Activated T-cell treated with anti-CD3 and anti-CD28 coated beads, Interleukin-2, amount 50 U/mL, for 4 hours (primary cell): ENCODE results near the gene RNF138. TPM values are rescaled to one million over a fixed set of nuclear protein-coding genes. Genes with fewer than 3 reads are reported as not detected.
"Not testable (repeated sequence)": the region's sequence is repeated elsewhere in the genome, so short reads cannot be mapped to it uniquely, and the experiment has no call there.

Source experiments
- ATAC-seq, 2 donors: fragments of 200-7000 bp; cut with Tn5 transposase; one replicate each; pipeline ENCODE4 v1.10.0; 2021
- DNase-seq: peaks from one replicate; pipeline ENCODE4 v3.0.0-alpha.2; 2020
- H3K27me3 Mint-ChIP-seq: one replicate; pipeline ENCODE4 v1.8.0; 2021; ENCODE audit warnings: low read depth, mixed read lengths
- H3K36me3 Mint-ChIP-seq: one replicate; pipeline ENCODE4 v1.8.0; 2022; ENCODE audit warnings: mixed read lengths; ENCODE audit not compliant: insufficient read depth
- H3K4me1 Mint-ChIP-seq: one replicate; pipeline ENCODE4 v1.8.0; 2021; ENCODE audit warnings: low read depth, mixed read lengths
- H3K4me3 Mint-ChIP-seq: one replicate; pipeline ENCODE4 v1.8.0; 2021; ENCODE audit warnings: mild to moderate bottlenecking, moderate library complexity, mixed read lengths
- H3K9me3 Mint-ChIP-seq: one replicate; pipeline ENCODE4 v1.8.0; 2021; ENCODE audit warnings: mixed read lengths
- total RNA-seq, 3 donors: library from RNA; stranded (reverse); gene quantifications; one replicate each; pipeline ENCODE4 v1.2.1, GENCODE V29; 2021

Gene RNF138
- total RNA-seq, 3 donors from 2014 or later = 96.0 to 120 (median 104) TPM

DNA sequence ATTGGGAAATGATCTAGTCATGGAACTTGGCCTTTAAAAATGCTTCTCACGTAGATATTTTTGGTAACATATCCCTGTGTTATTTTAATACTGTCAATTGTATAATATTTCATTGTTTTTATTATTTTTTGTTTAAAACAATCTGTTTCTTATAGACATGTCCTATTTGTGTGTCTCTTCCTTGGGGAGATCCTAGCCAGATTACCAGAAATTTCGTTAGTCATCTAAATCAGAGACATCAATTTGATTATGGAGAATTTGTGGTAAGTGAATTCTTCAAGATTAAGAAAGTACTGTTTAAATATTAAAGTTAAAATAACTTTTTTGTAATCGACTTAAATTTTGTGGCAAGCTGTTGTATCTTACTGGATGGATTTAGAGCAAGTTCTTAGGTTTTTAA lies 34.9 kb downstream of the RNF138 start:
- no peaks in the 10 kb centered on the region for H3K4me1 Mint-ChIP-seq
- H3K4me3 Mint-ChIP-seq = no peak overlapping the region
- ATAC-seq (no peak), DNase-seq (no peak)
- peaks cover 24% of the 10 kb centered on the region for H3K36me3 Mint-ChIP-seq
- no peaks in the 10 kb centered on the region for H3K27me3 Mint-ChIP-seq
- no peaks in the 10 kb centered on the region for H3K9me3 Mint-ChIP-seq

DNA sequence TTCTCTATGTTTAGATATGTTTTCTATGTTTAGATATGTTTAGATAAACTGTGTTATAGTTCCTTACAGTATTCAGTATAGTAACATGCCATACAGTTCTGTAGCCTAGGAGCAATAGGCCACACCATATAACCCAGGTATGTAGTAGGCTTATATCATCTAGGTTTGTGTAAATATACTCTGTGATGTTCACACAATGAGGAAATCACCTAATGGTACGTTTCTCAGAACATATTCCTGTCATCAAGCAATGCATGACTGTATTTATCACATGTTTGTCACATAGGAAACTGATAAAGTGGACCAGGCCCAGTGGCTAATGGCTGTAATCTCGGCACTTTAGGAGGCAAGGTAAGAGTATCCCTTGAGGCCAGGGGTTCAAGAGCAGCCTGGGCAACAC lies 44.0 kb downstream of the RNF138 start:
- peaks cover 8% of the 10 kb centered on the region for H3K36me3 Mint-ChIP-seq
- peaks cover 4% of the 10 kb centered on the region for H3K4me1 Mint-ChIP-seq
- no peak for DNase-seq
- no peak overlapping the region for H3K4me3 Mint-ChIP-seq
- no peaks in the 10 kb centered on the region for H3K27me3 Mint-ChIP-seq
- no peak for ATAC-seq
- H3K9me3 Mint-ChIP-seq = no peaks in the 10 kb centered on the region

DNA sequence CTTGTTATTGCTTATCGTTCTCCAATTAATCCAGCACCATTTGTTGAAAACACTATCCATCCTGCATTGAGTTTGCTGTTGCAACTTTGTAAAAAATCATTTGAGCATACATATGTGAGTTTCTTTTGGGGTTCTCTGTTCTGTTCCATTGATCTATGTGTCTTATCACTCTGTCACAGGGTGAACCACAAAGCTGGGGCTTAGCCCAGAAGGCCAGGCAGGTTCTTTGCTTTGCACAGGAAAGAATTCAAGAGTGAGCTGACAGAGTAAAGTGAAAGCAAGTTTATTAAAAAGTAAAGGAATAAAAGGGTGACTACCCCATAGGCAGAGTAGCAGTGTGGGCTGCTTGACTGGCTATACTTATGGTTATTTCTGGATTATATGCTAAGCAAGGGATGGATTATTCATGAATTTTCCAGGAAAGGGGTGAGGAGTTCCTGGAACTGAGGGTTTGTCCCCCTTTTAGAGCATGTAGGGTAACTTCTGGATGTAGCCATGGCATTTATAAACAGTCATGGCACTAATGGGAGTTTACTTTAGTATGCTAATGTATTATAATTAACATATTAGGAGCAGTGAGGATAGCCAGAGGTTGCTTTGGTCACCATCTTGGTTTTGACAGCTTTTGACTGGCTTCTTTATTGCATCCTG lies 46.8 kb downstream of the RNF138 start:
- ATAC-seq = peak in 1 of 2 donors; percentile 43
- Mint-ChIP-seq H3K4me3 (no peak overlapping the region), H3K9me3 (no peaks in the 10 kb centered on the region), H3K27me3 (no peaks in the 10 kb centered on the region), H3K4me1 (peaks cover 4% of the 10 kb centered on the region), H3K36me3 (peaks cover 3% of the 10 kb centered on the region)
- DNase-seq = no peak

DNA sequence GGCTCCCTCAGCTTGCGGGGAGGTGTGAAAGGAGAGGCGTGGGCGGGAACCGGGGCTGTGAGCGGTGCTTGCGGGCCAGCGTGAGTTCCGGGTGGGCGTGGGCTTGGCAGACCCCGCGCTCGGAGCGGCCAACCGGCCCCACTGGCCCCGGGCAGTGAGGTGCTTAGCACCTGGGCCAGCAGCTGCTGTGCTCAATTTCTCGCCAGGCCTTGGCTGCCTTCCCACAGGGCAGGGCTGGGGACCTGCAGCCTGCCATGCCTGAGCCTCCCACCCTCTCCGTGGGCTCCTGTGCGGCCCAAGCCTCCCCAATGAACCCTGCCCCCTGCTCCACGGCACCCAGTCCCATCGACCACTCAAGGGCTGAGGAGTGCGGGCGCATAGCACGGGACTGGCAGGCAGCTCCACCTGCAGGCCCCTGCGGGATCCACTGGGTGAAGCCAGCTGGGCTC lies 48.2 kb downstream of the RNF138 start:
- ATAC-seq (no peak), DNase-seq (no peak)
- peaks cover 3% of the 10 kb centered on the region for H3K36me3 Mint-ChIP-seq
- H3K4me3 Mint-ChIP-seq = no peak overlapping the region
- H3K9me3 Mint-ChIP-seq = no peaks in the 10 kb centered on the region
- H3K4me1 Mint-ChIP-seq = peaks cover 4% of the 10 kb centered on the region
- no peaks in the 10 kb centered on the region for H3K27me3 Mint-ChIP-seq

DNA sequence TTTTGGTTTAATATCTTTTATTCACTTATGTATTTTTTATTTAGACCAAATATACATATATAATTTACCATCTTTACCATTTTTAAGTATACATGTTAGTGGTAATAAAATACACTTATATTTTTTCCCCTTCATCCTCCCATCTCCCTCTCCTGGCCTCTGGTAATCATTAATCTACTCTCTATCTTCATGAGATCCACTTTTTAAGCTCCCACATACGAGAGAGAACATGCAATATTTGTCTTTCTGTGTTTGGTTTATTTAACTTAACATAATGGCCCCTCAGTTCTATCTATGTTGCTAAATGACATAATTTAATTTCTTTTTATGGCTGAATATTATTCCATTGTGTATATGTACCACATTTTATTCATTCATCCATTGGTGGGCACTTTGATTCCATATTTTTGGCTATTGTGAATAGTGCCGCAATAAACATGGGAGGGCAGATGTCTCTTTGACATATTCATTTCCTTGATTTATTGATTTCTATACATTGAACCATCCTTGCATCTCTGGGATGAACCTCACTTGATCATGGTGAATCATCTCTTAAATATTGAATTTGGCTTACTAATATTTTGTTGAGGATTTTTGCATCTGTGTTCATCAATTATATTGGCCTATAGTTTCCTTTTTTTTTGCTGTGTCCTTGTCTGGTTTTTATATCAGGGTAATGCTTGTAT lies 56.7 kb downstream of the RNF138 start:
- no peak overlapping the region for H3K4me3 Mint-ChIP-seq
- DNase-seq (no peak), ATAC-seq (no peak)

DNA sequence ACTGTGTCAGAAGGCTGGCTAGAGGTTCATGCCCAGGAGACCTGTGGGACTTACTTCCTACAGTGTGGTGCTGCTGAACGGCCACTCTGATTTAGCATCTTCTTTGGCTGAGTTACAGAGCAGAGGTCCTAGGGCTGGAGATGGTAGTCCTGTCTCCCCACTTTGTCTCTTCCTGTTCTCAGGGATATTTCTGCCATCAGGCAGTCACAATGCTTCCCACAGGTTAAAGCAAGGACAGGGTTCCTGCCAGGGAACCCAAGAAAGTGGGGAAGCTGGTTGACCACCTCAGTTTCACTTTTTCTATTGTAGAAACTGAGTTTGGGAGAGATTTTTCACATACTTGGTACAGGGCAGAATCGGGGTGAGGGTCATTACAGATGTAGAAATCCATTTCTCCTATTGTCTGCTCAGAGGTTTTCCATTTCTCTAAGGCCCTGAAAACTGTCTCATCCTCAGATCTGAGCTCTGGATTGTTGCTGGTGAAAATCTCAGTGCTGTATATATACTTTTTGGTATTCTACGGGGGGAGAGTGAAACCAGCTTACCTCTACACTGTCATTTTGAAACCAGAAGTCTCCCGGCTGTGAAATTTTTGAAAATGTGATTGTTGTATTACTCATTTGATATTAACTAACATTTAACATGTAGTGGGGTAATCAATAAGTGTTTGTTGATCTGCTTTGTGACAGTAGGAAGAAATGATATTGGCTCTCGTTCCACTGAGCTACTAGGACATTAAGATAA lies 61.2 kb downstream of the RNF138 start:
- Mint-ChIP-seq H3K4me3 (no peak overlapping the region), H3K4me1 (peaks cover 4% of the 10 kb centered on the region), H3K27me3 (peaks cover 6% of the 10 kb centered on the region), H3K9me3 (no peaks in the 10 kb centered on the region), H3K36me3 (no peaks in the 10 kb centered on the region)
- no peak for ATAC-seq
- no peak for DNase-seq

More for the DNA sequence above, 56.7 kb downstream of the RNF138 start:
- H3K9me3 Mint-ChIP-seq = no peaks in the 10 kb centered on the region
- peaks cover 4% of the 10 kb centered on the region for H3K27me3 Mint-ChIP-seq
- no peaks in the 10 kb centered on the region for H3K36me3 Mint-ChIP-seq
- H3K4me1 Mint-ChIP-seq = peaks cover 3% of the 10 kb centered on the region

DNA sequence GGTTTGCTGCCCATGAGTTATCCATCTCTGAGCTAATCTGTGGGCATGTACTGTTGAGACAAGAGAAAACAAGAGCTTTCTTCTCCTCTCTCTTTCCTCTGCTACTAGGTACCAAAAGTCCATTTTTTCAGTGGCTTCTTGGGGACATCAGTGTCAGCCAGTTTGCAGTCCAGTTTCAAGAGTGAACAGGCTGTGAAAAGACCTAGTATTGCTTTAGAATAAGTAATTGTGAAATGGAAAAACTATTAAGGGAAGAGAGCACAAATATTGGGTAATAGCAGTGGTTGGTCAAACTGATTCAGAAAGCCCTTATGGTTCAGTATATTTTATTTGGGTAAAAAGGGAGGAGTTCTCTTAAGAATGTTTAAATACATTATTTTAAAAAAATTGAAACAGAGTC lies 65.2 kb downstream of the RNF138 start:
- Mint-ChIP-seq H3K4me3 (no peak overlapping the region), H3K4me1 (peaks cover 7% of the 10 kb centered on the region), H3K36me3 (no peaks in the 10 kb centered on the region), H3K9me3 (no peaks in the 10 kb centered on the region), H3K27me3 (peaks cover 4% of the 10 kb centered on the region)
- DNase-seq (no peak), ATAC-seq (no peak)

DNA sequence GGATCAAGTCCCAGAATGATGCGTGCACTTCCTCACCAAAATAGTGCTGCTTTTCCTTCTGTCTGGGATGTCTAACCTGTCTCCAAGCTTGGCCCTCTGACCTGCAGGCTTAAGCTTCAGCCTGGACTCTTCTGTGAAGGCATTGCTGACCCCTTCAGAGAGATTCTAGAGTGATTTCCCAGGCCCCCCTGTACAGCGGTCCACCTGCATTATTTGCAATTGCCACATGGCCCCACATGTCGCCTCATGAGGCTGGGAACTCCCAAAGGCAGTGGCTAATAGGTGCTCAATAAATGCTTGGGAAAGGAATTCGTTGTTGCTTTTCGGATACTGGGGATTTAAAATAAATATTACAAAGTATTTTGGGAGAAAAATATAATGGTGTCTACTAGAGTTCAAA lies 65.9 kb downstream of the RNF138 start:
- peaks cover 2% of the 10 kb centered on the region for H3K27me3 Mint-ChIP-seq
- DNase-seq (no peak), ATAC-seq (no peak)
- H3K4me3 Mint-ChIP-seq = no peak overlapping the region
- H3K4me1 Mint-ChIP-seq = peaks cover 7% of the 10 kb centered on the region
- H3K9me3 Mint-ChIP-seq = no peaks in the 10 kb centered on the region
- H3K36me3 Mint-ChIP-seq = no peaks in the 10 kb centered on the region

DNA sequence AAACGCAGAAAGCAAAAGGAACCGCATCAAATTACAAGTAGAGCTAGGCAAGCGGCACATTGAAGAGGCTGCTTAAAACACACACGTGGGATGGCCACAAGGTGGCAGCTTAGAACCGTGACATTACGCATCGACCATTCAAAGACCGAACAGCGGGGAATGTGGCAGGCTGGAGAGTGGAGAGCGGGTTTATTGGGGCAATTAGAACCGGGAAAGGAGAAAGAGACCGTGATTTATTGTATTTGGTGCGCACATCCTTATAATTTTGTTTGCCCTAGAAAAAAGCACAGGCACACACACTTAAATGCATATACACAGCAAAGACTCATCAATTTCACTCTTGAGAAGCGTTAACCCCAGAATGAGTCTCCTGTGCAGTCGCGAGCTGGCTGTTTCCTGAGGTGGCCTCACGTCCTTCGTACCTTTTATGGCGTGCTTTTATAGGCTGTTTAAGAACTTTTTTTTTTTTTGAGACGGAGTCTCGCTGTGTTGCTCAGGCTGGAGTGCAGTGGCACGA lies 66.5 kb downstream of the RNF138 start:
- peak; percentile 61 for DNase-seq
- peaks cover 2% of the 10 kb centered on the region for H3K27me3 Mint-ChIP-seq
- no peaks in the 10 kb centered on the region for H3K36me3 Mint-ChIP-seq
- peaks cover 5% of the 10 kb centered on the region for H3K4me1 Mint-ChIP-seq
- no peaks in the 10 kb centered on the region for H3K9me3 Mint-ChIP-seq
- H3K4me3 Mint-ChIP-seq = peak overlapping the region; percentile 66
- ATAC-seq = peak; percentile 90 to 93

DNA sequence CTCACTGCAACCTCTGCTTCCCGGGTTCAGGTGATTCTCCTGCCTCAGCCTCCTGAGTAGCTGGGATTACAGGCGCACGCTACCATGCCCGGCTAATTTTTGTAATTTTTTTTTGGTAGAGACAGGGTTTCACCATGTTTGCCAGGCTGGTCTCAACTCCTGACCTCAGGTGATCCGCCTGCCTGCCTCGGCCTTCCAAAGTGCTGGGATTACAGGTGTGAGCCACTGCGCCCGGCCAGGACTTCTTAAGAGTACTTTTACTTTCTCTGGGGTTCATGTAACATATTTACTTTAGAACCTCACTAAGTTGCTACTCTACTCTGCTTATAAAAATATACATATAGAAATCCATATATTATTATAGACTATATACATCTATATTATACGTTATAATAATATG lies 67.0 kb downstream of the RNF138 start:
- ATAC-seq, H3K4me1 Mint-ChIP-seq, H3K36me3 Mint-ChIP-seq, DNase-seq, H3K9me3 Mint-ChIP-seq, H3K4me3 Mint-ChIP-seq, H3K27me3 Mint-ChIP-seq: not testable (repeated sequence)

DNA sequence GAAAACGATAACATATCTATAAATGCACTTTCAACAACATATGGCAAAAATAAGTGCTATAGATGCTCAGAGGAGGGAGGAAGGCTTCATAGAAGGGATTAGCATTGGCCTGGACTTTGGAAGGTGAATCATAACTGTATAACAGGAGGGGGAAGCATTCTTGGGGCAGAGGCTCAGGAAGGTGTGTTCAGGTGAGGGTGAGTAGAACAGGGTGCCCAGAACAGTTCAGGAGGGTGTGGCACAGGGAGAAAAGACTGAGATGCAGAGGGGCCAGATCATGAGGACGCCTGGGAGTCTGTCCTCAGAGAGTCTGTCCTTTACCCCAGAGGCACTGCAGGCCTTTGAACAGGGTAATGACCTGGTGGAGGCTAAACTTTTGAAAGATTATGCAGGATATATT lies 68.9 kb downstream of the RNF138 start:
- DNase-seq (no peak), ATAC-seq (no peak)
- no peak overlapping the region for H3K4me3 Mint-ChIP-seq
- H3K27me3 Mint-ChIP-seq = no peaks in the 10 kb centered on the region
- peaks cover 4% of the 10 kb centered on the region for H3K4me1 Mint-ChIP-seq
- no peaks in the 10 kb centered on the region for H3K9me3 Mint-ChIP-seq
- H3K36me3 Mint-ChIP-seq = no peaks in the 10 kb centered on the region

DNA sequence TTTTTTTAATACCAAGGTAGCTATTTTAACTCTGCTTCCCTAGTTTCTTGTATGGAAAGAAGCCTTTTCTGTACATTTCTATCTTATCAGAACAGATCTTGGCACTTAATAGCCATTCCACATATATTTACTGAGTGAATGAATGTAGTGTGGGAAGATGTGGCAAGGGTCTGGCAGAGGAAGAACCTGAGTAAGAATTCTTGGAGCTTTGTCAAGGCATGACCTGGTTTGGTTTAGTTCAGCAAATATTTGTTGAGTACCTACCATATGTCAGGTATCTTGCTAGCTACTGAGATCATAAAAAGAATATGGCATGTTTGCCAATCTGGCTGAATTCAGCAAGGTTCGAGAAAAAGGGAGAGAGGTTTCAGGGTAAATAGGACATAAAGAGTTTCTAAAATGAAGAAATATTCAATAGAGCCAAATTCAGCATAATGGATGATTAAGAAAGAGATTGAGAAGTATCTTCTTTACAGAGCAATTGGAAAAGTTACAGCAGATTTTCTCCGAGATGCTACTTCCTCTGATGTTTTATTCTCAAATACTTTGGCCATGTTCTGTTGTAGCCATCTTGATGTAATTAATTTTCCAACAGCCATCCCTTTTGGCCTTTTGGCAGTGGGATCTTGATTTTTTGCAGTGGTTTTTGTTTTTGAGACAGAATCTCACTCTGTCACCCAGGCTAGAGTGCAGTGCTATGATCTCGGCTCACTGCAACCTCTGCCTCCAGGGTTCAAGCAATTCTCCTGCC lies 76.5 kb downstream of the RNF138 start:
- Mint-ChIP-seq H3K27me3 (peaks cover 6% of the 10 kb centered on the region), H3K4me1 (no peaks in the 10 kb centered on the region), H3K9me3 (no peaks in the 10 kb centered on the region), H3K4me3 (no peak overlapping the region), H3K36me3 (no peaks in the 10 kb centered on the region)
- ATAC-seq (no peak), DNase-seq (no peak)

DNA sequence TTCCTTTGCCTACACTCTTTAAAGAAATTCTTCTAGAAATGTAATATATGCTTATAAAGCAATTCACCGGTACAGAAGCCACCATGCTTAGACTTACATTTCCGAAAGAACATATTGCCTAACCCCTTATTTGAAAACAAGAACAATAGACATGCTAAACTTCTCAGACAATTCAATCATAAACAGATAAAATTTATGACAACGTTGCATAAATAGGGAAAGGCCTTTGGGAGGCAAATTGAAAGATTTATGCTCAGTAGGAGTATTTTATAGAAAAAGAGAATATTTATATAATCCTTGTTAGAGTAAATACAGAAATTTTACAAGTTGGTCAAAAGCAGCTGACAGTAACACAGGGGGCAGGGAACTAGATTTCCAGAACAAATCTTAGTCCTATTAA lies 82.0 kb downstream of the RNF138 start:
- DNase-seq (no peak), ATAC-seq (no peak)
- Mint-ChIP-seq H3K27me3 (peaks cover 3% of the 10 kb centered on the region), H3K36me3 (no peaks in the 10 kb centered on the region), H3K4me3 (no peak overlapping the region), H3K9me3 (no peaks in the 10 kb centered on the region), H3K4me1 (no peaks in the 10 kb centered on the region)

DNA sequence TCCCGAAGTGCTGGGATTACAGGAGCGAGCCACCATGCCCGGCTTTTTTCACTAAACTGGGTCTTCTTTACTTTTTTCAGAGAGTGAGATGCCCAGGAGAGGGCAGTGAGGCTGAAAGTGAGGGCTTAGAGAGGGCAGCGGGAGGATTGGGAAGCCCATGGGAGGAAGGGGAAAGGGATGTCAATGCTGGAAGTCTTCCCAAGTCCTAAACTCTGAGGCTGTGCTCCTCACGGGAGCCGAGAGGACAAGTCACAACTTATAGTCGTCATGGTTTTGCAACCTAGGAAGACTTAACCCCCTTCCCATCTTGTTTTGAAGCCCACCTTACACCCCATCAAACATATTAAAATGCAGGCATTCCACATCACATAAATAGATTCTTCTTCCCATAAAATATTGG lies 83.0 kb downstream of the RNF138 start:
- no peaks in the 10 kb centered on the region for H3K9me3 Mint-ChIP-seq
- H3K4me3 Mint-ChIP-seq = no peak overlapping the region
- ATAC-seq (no peak), DNase-seq (no peak)
- no peaks in the 10 kb centered on the region for H3K27me3 Mint-ChIP-seq
- no peaks in the 10 kb centered on the region for H3K4me1 Mint-ChIP-seq
- no peaks in the 10 kb centered on the region for H3K36me3 Mint-ChIP-seq
